CD4-positive, alpha-beta T cell treated with Interleukin-1 beta for 1 hour (primary cell): Measurements from ENCODE around the gene ATR.
"Not testable (repeated sequence)": the region's sequence is repeated elsewhere in the genome, so short reads cannot be mapped to it uniquely, and the experiment has no call there.

Source experiments
- DNase-seq, 2 donors: peaks; one replicate each; pipeline ENCODE4 v3.0.0-alpha.2; 2020 to 2022

Gene ATR

DNA sequence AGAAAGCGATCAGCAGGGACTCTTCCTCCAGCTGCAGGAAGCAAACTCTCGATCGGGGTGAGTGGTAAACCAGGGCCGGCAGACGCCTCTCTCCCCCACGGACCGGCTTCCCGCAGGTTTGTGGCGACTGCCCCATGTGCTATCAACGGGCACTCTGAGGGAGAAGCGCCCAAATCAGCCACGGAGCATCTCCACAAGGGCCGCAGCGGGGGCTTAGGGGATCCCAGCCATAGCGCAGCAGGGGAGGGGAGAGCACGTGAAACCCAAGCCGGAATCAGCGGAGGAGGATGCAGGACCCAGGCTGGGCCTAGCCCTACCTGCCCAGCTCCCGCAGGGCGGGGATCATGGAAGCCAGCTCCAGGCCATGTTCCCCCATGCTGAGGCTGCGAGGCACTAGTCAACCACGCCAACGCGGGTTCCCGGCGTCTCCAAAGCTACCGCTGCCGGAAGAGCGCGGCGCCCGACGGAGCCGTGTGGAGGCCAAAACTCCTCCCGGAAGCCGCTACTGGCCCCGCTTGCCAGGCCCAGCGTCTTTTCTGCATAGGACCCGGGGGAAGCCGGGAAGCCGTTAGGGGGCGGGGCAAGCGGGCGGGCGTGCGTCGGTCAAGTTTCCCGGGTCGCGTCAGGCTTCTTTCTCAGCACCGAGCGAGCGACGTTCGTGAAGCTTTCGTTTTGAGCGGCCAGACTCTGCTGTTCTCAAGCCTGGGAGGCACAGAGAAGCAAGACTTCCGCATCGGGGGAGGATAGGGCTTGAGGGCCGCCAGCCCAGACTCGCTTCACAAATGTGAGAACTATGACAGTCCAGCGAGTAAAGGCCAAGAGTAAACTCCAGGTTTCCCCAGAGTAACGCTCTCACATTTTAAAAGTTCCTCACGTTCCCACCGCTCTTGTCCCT lies at the start of gene ATR:
Gene ATR (minus strand): TSS at position 405 of the 895 bp plus-strand sequence. CDS start 29 bp downstream, at position 376.
- DNase-seq, result peak; percentile 95

DNA sequence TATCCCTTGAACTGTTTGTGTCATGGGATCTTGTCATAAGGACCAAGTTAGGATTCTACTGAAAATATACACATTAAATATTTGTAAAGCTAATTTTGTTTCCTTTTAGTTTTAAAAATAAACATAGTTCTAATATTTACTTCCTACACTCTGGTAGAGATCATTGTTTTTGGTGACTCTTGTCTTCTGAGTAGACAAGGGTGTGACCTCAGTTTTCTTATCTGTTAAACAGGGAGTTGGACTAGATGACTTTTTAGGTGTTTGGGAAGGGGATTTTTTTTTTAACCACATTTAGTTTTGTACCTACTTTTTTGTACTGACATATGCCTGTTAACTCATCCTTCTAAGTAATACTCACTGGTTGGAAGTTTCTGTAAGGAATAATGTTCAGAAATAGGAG lies 48.4 kb upstream of the ATR start:
- no peak for DNase-seq

DNA sequence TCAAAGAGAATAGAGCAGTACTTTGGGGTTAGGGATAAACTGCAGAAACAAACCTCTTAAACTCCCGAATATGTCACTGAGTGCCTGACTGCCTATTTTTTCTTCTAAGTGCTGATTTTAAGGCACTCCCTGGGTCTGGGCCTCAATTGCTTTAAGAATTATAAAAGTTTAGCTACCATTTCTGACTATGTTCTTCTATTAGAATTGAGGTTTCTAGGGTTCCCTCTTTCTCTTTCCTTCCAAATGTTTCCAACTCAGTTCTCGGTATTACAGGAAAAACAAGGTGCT lies 46.6 kb upstream of the ATR start:
- DNase-seq, result no peak

DNA sequence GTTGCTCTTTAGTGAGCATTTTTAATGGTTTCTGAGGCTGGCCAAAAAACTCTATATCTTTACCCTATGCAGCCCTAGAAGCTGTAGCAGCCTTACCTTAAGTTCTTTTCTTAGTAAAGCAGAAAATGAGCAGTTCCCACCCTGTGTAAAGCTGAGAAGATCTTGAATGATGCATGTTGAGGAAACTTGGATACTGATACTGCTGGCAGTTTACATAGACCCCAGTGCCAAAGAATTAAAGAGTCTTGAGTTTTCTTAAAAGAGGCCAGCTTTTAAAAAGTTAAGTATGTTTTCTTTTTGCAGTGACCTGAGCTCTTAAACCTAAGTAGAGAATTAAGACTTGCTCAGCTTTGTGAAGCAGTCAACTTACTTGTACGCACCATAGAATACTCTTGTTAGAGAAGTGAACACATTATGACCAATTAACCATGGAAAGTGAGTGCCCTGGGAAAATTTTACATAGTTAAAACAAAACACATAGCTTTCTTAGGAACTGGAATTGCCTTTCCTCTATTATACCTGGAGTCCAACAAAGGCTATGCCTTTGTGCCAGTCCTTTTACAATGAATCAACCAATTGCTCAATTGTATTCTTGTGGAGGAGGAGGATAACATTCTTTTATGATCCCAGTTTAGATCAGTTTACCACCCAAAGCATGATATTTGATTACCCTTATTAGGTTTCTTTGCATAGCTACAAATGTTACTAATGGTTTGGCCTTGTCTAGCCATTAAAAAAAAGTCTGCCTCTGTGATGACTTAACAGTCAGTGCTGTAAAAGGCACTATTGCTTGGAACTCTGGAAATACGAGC lies 46.0 kb upstream of the ATR start:
- no peak for DNase-seq

DNA sequence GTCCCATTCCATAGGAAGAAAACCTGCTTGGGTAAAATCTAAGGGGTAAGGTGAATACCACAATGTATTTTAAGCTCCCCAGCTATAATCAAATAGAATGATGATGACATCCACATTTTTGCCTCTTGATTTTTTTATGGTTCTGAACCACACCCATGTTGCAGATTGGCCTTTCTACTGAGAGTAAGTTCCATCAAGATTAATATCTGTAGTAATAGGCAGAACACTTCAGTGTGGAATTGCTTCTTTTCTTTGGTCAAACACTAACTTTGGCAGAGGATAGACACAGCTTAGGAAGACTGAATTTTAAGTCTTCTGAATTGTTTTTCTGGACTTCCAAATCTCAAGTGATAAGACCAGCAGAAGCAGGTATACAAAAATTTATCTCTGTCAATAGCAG lies 44.7 kb upstream of the ATR start:
- DNase-seq, result no peak

DNA sequence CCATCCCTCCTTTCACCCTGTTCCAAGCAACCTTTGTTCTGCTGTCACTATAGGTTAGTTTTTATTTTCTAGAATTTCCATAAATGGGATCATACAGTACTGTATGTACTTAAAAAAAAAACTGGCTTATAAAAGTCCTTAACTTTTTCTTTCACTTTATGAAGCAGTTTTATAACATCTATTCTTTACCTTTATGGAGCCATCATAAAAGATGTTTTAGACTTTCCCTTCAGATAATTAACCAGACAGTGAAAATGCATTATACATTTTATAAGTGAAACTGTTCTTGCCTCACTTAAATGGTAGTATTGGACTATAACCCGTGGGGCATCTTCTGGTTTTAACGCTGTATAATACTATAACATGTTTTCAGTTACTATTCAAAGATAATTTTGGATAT lies 43.9 kb upstream of the ATR start:
- DNase-seq, result no peak

DNA sequence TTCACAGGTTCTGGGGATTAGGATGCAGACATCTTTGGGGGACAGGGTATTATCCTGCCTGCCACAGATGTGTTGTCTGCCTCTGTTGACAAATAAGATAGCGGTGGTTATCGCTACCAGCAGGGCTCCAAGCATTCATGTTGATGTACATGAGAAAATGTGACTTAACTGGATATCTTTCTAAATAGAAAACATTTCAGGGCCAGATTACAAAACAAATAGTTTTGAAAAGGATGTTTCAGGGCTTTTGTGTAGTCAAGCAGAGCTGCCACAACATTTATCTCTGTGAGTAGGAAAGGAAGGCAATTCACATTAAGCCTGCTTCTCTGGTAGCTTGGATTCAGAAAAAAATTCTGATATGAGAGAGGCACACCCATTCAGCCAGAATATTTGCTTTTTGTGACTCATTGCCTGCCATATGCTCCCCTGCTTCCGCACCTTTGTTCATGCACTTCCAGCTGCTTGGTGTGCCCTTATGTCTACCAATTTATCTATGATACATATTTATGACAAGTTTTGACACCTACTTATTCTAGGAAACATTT lies 40.5 kb upstream of the ATR start:
- DNase-seq, result no peak

DNA sequence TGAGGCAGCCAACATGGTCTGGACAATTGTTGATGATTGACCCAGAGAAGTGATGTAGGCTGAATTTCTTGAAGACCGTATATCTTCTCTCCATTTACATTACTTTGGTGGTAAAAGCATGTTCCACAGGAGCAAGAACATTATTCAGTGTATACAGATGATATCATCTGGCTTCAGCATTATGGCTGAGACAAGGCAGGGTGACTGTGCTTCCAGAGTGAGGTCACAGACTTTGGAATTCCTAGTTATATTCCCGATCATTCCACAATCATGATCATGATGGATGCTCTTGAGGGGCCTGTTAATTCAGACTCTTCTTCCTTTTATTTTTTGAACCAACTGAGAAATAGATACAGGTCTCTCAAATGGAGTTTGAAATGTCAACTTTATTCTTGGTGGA lies 36.6 kb upstream of the ATR start:
- DNase-seq, result no peak

DNA sequence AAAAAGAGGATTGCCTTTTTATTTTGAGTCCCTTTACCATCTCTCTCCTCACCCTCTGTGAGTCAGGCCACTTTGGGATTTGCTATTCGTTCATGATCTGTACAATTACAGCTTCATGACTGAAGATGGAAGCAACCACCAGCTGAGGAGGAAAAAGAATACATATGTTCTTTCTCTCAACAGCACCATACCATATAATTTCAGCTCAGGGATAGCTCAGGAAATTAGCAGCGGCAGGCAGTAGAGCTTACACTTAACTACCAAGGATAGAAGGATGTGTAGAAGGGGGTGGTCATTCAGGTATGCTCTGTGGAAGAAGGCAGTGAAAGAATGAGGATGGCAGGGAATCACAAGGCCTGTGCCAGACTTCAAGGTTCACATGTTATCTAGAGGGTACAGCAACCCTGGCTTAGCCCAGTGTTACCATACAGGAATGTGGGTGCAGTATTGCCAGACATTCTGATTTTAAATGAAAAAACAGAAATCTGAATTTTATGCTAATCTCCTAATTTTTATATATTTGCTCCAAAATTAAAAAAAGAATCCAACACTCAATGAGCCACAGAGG lies 35.6 kb upstream of the ATR start:
- DNase-seq, result no peak

DNA sequence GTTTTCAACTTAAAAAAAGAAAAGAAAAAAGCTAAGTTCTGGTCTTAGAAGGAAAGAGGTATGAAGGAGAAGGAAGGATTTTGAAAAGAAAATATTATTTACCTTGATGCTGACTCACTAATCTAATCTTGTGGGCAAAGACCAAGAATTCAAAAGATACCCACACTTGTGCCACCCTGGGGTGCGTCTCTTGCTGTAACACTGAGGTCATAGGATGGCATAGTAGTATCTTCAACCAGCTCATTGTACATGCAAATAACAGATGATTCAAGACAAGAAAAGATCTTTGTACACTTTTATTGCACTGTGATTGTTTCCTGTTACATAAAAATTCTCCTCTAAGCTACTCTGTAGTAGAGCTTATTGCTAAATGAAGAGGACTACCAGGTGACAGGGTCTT lies 35.0 kb upstream of the ATR start:
- DNase-seq, result no peak

DNA sequence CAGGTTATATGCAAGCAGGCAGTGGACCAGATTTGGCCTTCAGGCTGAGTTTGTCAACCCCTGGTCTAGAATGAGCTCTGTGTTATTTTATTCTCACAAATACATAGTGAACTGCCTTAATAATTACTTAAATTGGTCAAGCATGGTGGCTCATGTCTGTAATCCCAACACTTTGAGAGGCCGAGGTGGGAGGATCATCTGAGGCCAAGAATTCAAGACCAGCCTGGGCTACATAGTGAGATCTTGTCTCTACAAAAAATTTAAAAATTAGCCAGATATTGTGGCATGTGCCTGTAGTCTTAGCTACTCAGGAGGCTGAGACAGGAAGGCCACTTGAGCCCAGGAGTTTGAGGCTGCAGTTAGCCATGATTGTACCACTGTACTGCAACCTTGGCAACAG lies 32.7 kb upstream of the ATR start:
- no peak for DNase-seq

DNA sequence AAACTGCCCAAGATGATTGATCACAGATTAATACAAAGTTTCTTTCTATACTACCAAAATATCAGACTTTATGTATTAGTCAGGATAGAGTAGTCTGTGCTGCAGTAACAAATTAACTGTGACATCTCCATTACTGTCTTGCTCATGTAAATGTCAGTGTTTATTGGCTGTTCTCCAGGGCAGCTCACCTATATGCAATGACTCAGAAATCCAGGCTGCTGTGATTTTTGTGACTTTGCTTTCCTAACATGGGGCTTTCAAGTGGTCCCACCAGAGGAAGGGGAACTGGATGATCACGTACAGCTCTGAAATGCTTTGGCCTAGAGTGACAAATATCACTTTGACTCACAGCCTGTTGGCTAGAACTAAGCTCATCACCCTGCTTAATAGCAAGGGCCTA lies 30.6 kb upstream of the ATR start:
- no peak for DNase-seq

DNA sequence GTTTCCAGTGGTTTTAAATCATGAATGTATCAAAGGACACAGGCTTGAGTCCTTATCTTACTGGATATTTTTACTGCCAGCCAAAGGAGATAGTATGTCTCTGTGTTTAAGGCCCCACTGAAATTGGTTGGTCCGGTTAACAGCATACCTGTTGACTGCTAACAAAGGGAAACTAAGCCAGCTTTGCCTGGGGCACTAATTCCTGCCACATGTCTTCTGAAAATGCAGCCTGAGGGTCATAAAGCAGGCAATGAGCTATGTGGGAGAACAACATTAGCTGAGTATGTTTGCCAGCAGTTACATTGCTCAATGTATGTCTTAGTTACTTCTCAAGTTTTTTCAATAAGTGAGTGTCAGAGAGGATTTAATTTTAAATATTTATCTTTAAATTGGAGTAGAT lies 30.1 kb upstream of the ATR start:
- no peak for DNase-seq

DNA sequence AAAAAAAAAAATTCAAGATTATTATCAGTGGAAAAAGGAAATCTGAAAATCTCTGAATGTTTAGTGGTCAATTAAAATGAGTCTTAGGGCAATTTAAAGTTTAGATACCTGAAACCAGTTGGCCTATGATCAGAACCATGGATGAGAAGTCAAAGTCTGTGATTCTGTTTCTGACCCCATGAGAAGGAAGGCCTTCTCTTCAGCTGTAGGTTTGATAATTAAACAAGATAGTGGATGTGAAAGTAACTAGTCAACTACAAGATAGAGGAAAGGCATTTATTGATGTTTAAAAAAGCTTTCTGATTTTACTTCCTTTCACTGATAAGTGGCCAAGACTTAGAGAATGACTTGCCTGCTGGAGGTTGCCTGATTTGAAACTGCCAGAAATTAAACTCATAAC lies 26.4 kb upstream of the ATR start:
- DNase-seq, result no peak

DNA sequence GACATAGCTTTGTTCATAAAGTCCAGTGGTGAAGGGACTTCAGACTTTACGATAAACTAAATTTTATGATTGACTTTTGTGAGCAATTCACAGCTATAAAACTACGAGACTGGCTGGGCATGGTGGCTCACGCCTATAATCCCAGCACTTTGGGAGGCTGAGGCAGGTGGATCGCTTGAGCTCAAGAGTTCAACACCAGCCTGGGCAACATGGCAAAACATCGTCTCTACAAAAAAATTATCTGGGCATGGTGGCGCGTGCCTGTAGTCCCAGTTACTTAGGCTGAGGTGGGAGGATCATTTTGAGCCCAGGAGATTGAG lies 24.8 kb upstream of the ATR start:
- not testable (repeated sequence) for DNase-seq

DNA sequence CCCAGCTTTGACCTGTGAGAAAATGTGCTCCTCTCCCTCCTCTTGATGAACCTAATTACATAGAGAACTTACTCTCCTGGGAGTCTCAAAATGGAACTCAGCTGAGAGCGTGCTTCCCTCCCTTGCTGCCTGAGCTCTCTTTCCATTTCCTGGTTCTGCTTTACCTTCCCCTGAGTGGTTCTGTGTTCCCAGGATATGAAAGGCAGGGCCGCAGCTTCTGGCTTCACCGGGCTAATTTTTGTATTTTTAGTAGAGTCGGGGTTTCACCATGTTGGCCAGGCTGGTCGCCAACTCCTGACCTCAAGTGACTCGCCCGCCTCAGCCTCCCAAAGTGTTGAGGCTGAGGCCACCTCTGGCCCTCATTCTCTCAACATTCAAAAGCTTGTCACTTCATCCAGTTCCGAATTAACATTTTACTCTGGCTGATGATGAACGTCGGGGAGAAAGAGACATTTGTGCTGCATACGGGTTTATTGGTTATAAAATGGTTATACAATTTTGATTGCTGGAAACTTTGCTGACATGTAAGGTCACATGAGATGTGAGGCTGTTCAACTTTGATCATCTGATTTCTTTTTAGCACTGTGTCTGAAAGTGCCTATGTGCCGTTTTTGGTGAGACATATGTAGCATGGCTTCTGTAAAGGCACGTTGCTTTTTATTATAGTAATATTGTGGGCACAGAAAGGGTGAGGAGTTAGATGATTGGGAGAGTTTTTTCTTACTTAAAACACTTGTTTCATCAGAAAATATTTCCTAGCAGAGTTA lies 24.3 kb upstream of the ATR start:
- DNase-seq, result no peak

DNA sequence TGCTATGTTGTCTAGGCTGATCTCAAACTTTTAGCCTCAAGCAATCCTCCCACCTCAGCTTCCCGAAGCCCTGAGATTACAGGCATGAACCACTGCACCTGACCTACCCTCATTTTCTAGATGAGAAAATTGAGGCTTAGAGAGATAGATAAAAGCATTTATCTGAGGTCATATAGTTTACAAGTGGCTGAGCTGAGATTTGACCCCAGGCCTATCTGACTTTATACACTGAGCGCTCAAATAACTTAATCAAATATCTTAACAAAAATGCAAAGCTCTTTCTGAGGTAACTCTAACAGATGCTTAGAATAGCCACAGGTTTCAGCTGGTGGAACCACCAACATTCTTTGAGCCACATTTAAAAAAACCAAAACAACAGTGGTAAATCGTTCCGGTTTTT lies 23.2 kb upstream of the ATR start:
- DNase-seq, result no peak

DNA sequence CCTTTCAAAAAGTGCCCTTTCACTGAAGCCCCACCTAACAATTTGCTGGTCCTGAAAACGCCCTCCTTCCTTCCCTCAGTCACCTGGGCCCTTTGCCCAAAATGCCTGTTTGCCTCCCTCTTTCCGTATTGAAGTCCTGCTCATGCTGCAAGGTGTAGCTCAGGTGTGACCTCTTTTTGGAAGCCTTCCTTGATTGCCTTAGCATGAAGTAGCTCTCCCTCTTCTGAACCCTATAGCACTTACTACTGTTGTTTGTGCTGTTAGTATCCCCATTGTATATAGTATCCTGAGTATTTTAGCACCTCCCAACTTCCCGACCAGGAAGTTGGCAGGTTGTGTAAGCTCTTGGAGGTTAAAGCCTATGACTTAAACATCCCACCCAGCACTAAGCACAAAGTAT lies 19.4 kb upstream of the ATR start:
- DNase-seq, result no peak

DNA sequence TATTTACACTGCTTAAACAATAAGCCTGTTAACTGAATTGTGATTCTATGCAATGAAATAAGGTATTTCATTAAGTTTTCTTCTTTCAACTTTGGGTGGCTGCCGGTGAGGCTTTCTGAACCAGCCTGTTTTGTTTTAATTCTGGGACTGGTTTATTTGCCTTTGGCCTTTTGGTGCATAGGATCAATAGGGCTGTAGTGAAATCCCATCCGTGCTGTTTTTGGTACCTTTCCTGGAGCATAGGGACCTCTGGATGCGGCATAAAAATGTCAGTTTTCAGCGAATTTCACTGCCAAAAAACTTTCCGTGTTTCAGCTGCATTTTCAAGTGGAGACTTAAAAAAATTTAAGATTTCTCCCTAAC lies 18.2 kb upstream of the ATR start:
- DNase-seq, result no peak

DNA sequence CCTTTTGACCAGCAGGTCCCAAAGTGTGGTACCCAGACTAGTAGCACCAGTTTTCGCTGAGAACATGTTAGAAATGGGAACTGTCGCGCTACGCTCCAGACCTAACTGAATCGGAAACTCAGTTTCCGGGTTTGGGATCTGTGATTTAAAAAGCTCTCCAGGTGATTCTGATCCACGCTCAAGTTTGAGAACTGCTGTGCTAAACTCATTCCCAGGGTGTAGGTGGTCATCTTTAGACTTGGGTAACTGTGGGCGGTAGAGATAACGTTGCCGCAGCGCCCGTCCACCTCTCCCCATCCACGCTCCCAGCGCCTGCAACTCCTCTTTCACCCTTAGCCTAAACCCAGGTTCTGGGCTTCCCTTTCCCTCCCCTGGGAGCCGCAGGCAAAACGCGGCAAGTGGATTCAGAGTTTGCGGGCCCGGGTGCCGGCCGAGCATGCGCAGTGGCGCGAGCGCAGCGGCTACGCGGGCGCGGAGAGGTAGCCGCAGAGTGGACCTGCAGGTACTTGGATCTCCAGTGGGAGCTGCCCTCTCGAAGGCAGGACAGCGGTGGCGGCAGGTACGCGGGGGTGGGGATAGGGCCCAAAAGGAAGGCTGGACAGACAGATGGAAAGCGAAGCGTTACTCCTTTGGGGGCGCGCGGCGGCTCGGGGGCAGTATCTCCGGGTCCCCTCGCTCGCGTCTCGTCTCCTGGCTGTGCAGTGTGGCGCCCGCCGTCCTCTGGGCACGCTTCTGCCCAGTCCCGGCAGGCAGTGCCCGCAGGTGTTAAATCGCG lies 17.6 kb upstream of the ATR start, which contains the start of gene PLS1:
Gene PLS1 (plus strand): TSS at position 443 of the 775 bp plus-strand sequence. CDS start 67,845 bp downstream, outside the sequence.
- DNase-seq, result peak; percentile 86 to 91

DNA sequence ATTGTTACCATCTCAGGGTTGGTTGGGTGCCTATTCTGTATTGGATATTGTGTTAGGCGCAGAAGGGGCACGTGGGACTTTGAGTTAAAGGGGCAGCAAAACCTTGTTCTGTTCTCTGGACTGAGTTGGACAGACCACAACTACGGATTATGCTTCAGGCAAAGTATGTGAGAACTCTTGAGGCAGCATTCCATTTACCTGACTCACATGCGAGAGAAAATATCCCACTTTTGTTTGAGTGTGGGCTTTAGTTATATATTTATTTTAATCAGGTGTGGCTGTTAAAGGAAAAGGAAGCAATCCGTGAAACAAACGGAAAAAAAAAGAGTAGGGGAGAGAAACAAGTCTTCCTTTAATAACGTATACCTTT lies 17.0 kb upstream of the ATR start:
- DNase-seq, result no peak

DNA sequence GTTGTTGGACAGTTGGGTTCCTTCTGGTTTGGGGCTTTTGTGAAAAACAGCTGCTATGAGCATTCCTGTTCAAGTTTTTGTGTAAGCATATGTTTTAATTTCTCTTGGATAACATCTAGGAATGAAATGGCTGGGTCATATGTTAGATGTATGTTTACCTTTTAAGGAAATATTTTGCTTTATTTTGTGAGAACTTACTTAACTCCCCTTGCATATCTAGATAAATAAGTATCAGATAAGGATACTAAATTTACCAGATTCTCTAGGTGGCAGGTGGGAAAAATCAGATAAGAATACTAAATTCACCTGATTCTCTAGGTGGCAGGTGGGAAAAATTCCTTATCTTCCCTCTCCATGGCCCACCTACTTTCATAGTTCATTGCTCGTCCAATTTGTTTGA lies 16.6 kb upstream of the ATR start:
- DNase-seq, result no peak
